HTR-8/SVneo (cell line): ENCODE data around the gene CACNA1D.
A peak's percentile ranks its signal among the peaks of the same experiment; 100 is the strongest.

ENCODE experiments used
- DNase-seq: peaks from one replicate; pipeline ENCODE4 v3.0.0; 2011; ENCODE audit warnings: low spot score, mixed read lengths; ENCODE audit not compliant: insufficient read length
- FAIRE-seq: peaks from 2 replicates; lab custom pipeline; 2011; peaks lifted over from hg19 to GRCh38; lab: Jason Lieb, UNC

Gene CACNA1D

GRCh38 chr3:53493595-53493962 is 832 bp upstream of the CACNA1D start:
- FAIRE-seq (no peak), DNase-seq (no peak)

GRCh38 chr3:53495146-53495519 is 722 bp downstream of the CACNA1D start:
- no peak for FAIRE-seq
- no peak for DNase-seq

- no peak for DNase-seq
- no peak for FAIRE-seq
Observed at GRCh38 chr3:53495520-53496391, 1.3 kb downstream of the CACNA1D start.

- FAIRE-seq (no peak), DNase-seq (no peak)
Observed at GRCh38 chr3:53496392-53496670, 1.9 kb downstream of the CACNA1D start.

- FAIRE-seq (no peak), DNase-seq (no peak)
Observed at GRCh38 chr3:53496984-53497383, 2.6 kb downstream of the CACNA1D start.

GRCh38 chr3:53498806-53499641 is 4.6 kb downstream of the CACNA1D start:
- DNase-seq = no peak
- no peak for FAIRE-seq

- FAIRE-seq = no peak
- DNase-seq = no peak
Observed at GRCh38 chr3:53500165-53500777, 5.9 kb downstream of the CACNA1D start.

- DNase-seq = no peak
- no peak for FAIRE-seq
Observed at GRCh38 chr3:53501178-53501577, 6.8 kb downstream of the CACNA1D start.

GRCh38 chr3:53502737-53503136 is 8.3 kb downstream of the CACNA1D start:
- DNase-seq (no peak), FAIRE-seq (no peak)

GRCh38 chr3:53503195-53503594 is 8.8 kb downstream of the CACNA1D start:
- DNase-seq = no peak
- FAIRE-seq = no peak

GRCh38 chr3:53506110-53506762 is 11.8 kb downstream of the CACNA1D start:
- FAIRE-seq (peak; percentile 16), DNase-seq (no peak)

GRCh38 chr3:53506763-53507145 is 12.3 kb downstream of the CACNA1D start:
- FAIRE-seq = no peak
- DNase-seq = no peak

GRCh38 chr3:53509494-53509893 is 15.1 kb downstream of the CACNA1D start:
- no peak for FAIRE-seq

GRCh38 chr3:53510508-53510907 is 16.1 kb downstream of the CACNA1D start:
- FAIRE-seq (no peak), DNase-seq (no peak)

More at GRCh38 chr3:53509494-53509893, 15.1 kb downstream of the CACNA1D start:
- DNase-seq = no peak

- no peak for FAIRE-seq
Observed at GRCh38 chr3:53511246-53511645, 16.8 kb downstream of the CACNA1D start.

GRCh38 chr3:53513556-53514190 is 19.3 kb downstream of the CACNA1D start:
- FAIRE-seq = no peak
- no peak for DNase-seq

More at GRCh38 chr3:53511246-53511645, 16.8 kb downstream of the CACNA1D start:
- DNase-seq = no peak

- FAIRE-seq (no peak), DNase-seq (no peak)
Observed at GRCh38 chr3:53516339-53516738, 21.9 kb downstream of the CACNA1D start.

- FAIRE-seq = no peak
- DNase-seq = no peak
Observed at GRCh38 chr3:53518495-53518981, 24.1 kb downstream of the CACNA1D start.

- DNase-seq (no peak), FAIRE-seq (no peak)
Observed at GRCh38 chr3:53519065-53519709, 24.8 kb downstream of the CACNA1D start.
